Measurements from ENCODE around the gene DPP10. TPM values are rescaled to one million over a fixed set of nuclear protein-coding genes. Genes with fewer than 3 reads are reported as not detected.
"Not testable (repeated sequence)": the region's sequence is repeated elsewhere in the genome, so short reads cannot be mapped to it uniquely, and the experiment has no call there.

The DPP10 gene
- total RNA-seq, 2 experiments from 2014 or later: not detected

- Mint-ChIP-seq H3K4me3 (no peak overlapping the region), H3K27ac (no peak overlapping the region), H3K27me3 (no peaks in the 10 kb centered on the region), H3K36me3 (no peaks in the 10 kb centered on the region), H3K9me3 (ENCODE audit: low read depth) (no peaks in the 10 kb centered on the region), H3K4me1 (no peaks in the 10 kb centered on the region)
- DNase-seq (no peak), ATAC-seq (no peak)
- CTCF ChIA-PET: no interaction called here
Observed at GRCh38 chr2:115083711-115084110, 641.3 kb downstream of the DPP10 start.

- H3K4me1 Mint-ChIP-seq: no peaks in the 10 kb centered on the region
- no peaks in the 10 kb centered on the region for H3K36me3 Mint-ChIP-seq
- H3K27ac Mint-ChIP-seq: no peak overlapping the region
- H3K4me3 Mint-ChIP-seq: no peak overlapping the region
- DNase-seq (no peak), ATAC-seq (no peak)
- no peaks in the 10 kb centered on the region for H3K27me3 Mint-ChIP-seq
- CTCF ChIA-PET: no interaction called here
- H3K9me3 Mint-ChIP-seq (ENCODE audit: low read depth): peaks cover 5% of the 10 kb centered on the region
Observed at GRCh38 chr2:115084446-115084845, 642.0 kb downstream of the DPP10 start.

GRCh38 chr2:115086051-115086620 is 643.7 kb downstream of the DPP10 start:
- H3K27me3 Mint-ChIP-seq; ATAC-seq; CTCF ChIA-PET; DNase-seq; H3K36me3 Mint-ChIP-seq; H3K9me3 Mint-ChIP-seq (ENCODE audit: low read depth); H3K4me3 Mint-ChIP-seq; H3K4me1 Mint-ChIP-seq; H3K27ac Mint-ChIP-seq: not testable (repeated sequence)

- Mint-ChIP-seq H3K4me1 (no peaks in the 10 kb centered on the region), H3K36me3 (no peaks in the 10 kb centered on the region), H3K9me3 (ENCODE audit: low read depth) (peaks cover 7% of the 10 kb centered on the region), H3K4me3 (no peak overlapping the region), H3K27ac (no peak overlapping the region), H3K27me3 (no peaks in the 10 kb centered on the region)
- ATAC-seq: no peak
- CTCF ChIA-PET: no interaction called here
- DNase-seq: no peak
Observed at GRCh38 chr2:115094441-115094840, 652.0 kb downstream of the DPP10 start.

GRCh38 chr2:115105966-115106365 is 663.5 kb downstream of the DPP10 start:
- Mint-ChIP-seq H3K4me1 (no peaks in the 10 kb centered on the region), H3K27me3 (no peaks in the 10 kb centered on the region), H3K4me3 (no peak overlapping the region), H3K9me3 (ENCODE audit: low read depth) (peaks cover 2% of the 10 kb centered on the region), H3K27ac (no peak overlapping the region), H3K36me3 (no peaks in the 10 kb centered on the region)
- CTCF ChIA-PET: no interaction called here
- ATAC-seq: no peak
- DNase-seq: no peak

DNA sequence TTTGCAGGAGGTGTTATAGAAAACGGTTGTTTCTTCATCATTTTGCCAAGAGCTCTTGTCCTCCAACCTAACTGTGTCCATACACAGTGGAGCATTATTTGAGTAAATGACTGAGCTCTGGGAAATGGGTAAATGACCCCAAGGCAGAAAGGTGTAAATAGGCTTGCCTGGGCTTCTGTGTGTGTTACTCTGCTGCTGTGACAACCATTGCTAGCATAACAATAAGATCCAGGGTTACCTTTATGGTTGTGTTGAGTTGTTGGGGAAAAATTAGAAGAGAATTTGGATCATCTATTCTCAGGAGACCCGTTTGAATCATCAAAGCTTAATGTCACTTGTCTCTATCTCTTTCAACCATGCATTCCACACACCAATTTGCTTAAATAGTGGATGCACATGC is 672.7 kb downstream of the DPP10 start:
- no peak for ATAC-seq
- H3K4me3 Mint-ChIP-seq: no peak overlapping the region

DNA sequence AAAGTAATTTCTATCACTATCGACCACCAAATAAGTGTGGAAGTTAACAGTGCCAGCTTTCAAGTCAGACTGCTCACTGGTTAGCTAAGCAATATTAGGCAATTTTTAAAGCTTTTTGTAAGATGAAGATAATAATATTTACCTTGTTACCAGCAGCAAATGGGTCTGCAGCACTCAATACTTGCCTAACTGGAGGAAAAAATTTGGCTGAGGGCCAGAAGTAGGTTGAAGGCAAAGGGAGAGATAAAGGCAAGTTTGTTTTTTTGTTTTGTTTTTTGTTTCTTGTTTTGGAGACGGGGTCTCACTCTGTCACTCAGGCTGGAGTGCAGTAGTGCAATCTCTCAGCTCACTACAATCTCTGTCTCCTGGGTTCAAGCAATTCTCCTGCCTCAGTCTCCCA is 675.9 kb downstream of the DPP10 start:
- DNase-seq (no peak), ATAC-seq (no peak)
- Mint-ChIP-seq H3K9me3 (ENCODE audit: low read depth) (peaks cover 6% of the 10 kb centered on the region), H3K27me3 (no peaks in the 10 kb centered on the region), H3K4me1 (no peaks in the 10 kb centered on the region), H3K4me3 (no peak overlapping the region), H3K36me3 (no peaks in the 10 kb centered on the region), H3K27ac (no peak overlapping the region)
- CTCF ChIA-PET: no interaction called here

More for the DNA sequence above, 672.7 kb downstream of the DPP10 start:
- CTCF ChIA-PET: no interaction called here
- Mint-ChIP-seq H3K4me1 (no peaks in the 10 kb centered on the region), H3K36me3 (no peaks in the 10 kb centered on the region), H3K27ac (no peak overlapping the region), H3K27me3 (no peaks in the 10 kb centered on the region), H3K9me3 (ENCODE audit: low read depth) (peaks cover 6% of the 10 kb centered on the region)
- DNase-seq: no peak

DNA sequence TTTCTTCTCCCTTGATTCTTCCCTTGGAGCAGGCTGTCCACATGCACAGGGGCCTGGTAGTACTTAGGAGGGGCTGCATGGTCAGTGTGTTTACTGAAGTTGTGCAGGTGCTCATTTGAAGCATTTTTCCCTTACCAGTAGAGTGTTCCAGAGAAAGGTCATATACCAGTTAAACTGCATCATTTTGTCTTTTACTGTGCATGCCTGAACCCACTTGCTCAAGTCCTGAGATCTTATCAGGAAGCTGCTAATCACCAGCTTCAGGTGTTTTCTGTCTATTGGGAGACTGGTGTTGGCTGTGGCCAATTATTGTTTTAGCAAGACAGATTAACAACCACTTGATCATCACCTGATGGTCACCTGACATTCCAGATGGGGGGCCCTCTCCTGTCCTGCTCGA is 676.6 kb downstream of the DPP10 start:
- ATAC-seq (no peak), DNase-seq (no peak)
- Mint-ChIP-seq H3K27me3 (no peaks in the 10 kb centered on the region), H3K27ac (no peak overlapping the region), H3K9me3 (ENCODE audit: low read depth) (peaks cover 4% of the 10 kb centered on the region), H3K4me1 (no peaks in the 10 kb centered on the region), H3K4me3 (no peak overlapping the region), H3K36me3 (no peaks in the 10 kb centered on the region)
- CTCF ChIA-PET: no interaction called here

DNA sequence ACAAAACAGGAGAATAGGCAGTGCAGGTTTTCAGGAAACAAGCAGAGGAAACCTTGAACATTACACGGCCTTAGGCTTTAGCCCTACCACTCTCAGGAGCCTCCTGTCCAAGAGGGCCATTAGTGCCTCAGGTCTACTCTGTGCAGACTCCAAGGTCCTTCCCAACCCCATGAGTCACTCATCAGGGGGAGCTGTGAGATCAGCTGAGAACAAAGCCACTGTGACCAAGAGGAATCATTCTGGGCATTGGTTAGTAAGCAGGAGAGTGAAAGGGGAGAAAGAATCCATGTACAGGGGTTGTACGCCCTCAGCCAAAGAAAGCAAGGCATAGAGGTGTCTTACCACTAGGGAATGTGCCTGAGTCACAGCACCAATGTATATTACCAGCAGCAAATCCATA is 680.3 kb downstream of the DPP10 start:
- DNase-seq: no peak
- CTCF ChIA-PET: no interaction called here
- H3K4me3 Mint-ChIP-seq: no peak overlapping the region
- H3K27me3 Mint-ChIP-seq: no peaks in the 10 kb centered on the region
- no peaks in the 10 kb centered on the region for H3K36me3 Mint-ChIP-seq
- no peak for ATAC-seq
- H3K9me3 Mint-ChIP-seq (ENCODE audit: low read depth): peaks cover 3% of the 10 kb centered on the region
- H3K4me1 Mint-ChIP-seq: no peaks in the 10 kb centered on the region
- H3K27ac Mint-ChIP-seq: no peak overlapping the region

DNA sequence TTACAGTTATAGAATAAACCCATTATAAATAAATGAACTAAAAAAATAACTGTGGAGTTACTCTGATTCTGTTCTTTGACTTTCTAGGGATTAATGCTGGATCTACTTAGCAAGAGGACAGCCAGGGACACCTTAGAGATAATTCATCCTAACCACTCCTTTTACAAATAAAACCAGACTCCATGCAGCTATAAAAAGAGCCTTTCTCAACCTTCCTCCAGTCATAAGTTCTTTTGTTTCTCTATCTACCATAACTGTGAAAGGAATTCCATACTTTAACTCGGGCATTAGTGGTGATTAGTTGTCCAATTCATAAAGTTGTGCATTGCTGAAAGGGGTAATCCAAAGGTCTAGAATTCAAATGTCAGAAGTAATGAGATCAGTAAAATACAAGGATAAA is 682.4 kb downstream of the DPP10 start:
- DNase-seq: no peak
- Mint-ChIP-seq H3K4me3 (no peak overlapping the region), H3K4me1 (no peaks in the 10 kb centered on the region)

GRCh38 chr2:115129536-115129935 is 687.1 kb downstream of the DPP10 start:
- DNase-seq (no peak), ATAC-seq (no peak)
- Mint-ChIP-seq H3K27ac (no peak overlapping the region), H3K27me3 (no peaks in the 10 kb centered on the region), H3K4me1 (no peaks in the 10 kb centered on the region), H3K9me3 (ENCODE audit: low read depth) (peaks cover 9% of the 10 kb centered on the region), H3K4me3 (no peak overlapping the region), H3K36me3 (no peaks in the 10 kb centered on the region)
- CTCF ChIA-PET: no interaction called here

More for the DNA sequence above, 682.4 kb downstream of the DPP10 start:
- no peaks in the 10 kb centered on the region for H3K36me3 Mint-ChIP-seq
- no peak overlapping the region for H3K27ac Mint-ChIP-seq
- CTCF ChIA-PET: no interaction called here
- peaks cover 2% of the 10 kb centered on the region for H3K9me3 Mint-ChIP-seq (ENCODE audit: low read depth)
- ATAC-seq: no peak
- H3K27me3 Mint-ChIP-seq: no peaks in the 10 kb centered on the region

GRCh38 chr2:115160531-115161080 is 718.2 kb downstream of the DPP10 start:
- Mint-ChIP-seq H3K27ac (peak overlapping the region; percentile 68), H3K4me1 (peaks cover 5% of the 10 kb centered on the region), H3K36me3 (peaks cover 5% of the 10 kb centered on the region), H3K9me3 (ENCODE audit: low read depth) (peaks cover 2% of the 10 kb centered on the region), H3K27me3 (peaks cover 26% of the 10 kb centered on the region), H3K4me3 (no peak overlapping the region)
- ATAC-seq: no peak
- no peak for DNase-seq
- CTCF ChIA-PET: no interaction called here

DNA sequence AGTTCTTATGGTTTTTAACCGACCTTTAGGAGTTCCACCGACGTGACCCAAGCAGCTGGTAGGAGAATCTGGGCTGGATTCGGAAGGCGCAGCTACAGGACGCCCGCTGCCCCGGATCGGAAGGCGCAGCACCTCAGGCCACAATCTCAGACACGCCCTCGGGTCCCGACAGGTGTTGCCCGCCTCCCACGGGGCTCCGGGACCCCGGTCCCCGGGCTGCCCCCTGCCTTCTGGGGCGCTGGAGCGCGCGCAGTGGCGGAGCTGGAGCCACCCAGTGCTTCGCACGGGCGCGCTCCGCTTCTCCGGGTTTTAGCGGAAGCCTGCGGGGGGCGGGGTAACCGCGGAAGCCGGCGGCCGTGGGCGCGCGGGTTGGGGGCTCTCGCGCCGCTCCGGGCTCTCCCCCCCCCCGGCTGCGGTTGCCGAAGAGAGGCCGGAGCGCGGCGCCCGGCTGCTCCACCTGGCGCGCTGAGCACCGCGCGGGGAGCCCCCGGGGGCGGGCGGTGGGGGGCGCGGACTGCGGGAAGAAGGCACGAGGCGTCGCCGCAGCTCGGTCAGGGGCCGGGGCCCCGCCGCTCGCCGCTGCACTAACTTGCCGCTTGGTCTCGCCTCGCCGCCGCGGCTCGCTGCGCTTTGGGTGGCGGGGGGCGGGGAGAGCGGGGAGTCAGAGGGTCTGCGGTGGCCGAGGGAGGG is 718.8 kb downstream of the DPP10 start:
- peaks cover 2% of the 10 kb centered on the region for H3K9me3 Mint-ChIP-seq (ENCODE audit: low read depth)
- ATAC-seq: no peak
- no peak for DNase-seq
- H3K27ac Mint-ChIP-seq: peak overlapping the region; percentile 68
- H3K4me3 Mint-ChIP-seq: no peak overlapping the region
- H3K27me3 Mint-ChIP-seq: peaks cover 26% of the 10 kb centered on the region
- H3K36me3 Mint-ChIP-seq: peaks cover 5% of the 10 kb centered on the region
- peaks cover 5% of the 10 kb centered on the region for H3K4me1 Mint-ChIP-seq
- CTCF ChIA-PET: no interaction called here

GRCh38 chr2:115161771-115162493 is 719.5 kb downstream of the DPP10 start:
- Mint-ChIP-seq H3K4me1 (peaks cover 5% of the 10 kb centered on the region), H3K36me3 (peaks cover 5% of the 10 kb centered on the region), H3K4me3 (no peak overlapping the region), H3K27ac (no peak overlapping the region), H3K27me3 (peaks cover 26% of the 10 kb centered on the region), H3K9me3 (ENCODE audit: low read depth) (peaks cover under 1% of the 10 kb centered on the region)
- CTCF ChIA-PET: no interaction called here
- DNase-seq (no peak), ATAC-seq (no peak)
